EH (cell line): Measurements from ENCODE around the gene APLF.
"Not testable (repeated sequence)": the region's sequence is repeated elsewhere in the genome, so short reads cannot be mapped to it uniquely, and the experiment has no call there.

Experiments used
- DNase-seq: peaks from one replicate; pipeline ENCODE4 v3.0.0-alpha.2; 2015; ENCODE audit warnings: low read depth

APLF gene

GRCh38 chr2:68475576-68475975, 8.2 kb downstream of the APLF start:
- no peak for DNase-seq

GRCh38 chr2:68476454-68476853, 9.1 kb downstream of the APLF start:
- no peak for DNase-seq

GRCh38 chr2:68478688-68479087, 11.3 kb downstream of the APLF start:
- no peak for DNase-seq

GRCh38 chr2:68482296-68482820, 15.0 kb downstream of the APLF start:
- no peak for DNase-seq

GRCh38 chr2:68483011-68483410, 15.6 kb downstream of the APLF start:
- no peak for DNase-seq

- peak; percentile 31 for DNase-seq
Measured at GRCh38 chr2:68487773-68488355, 20.5 kb downstream of the APLF start.

GRCh38 chr2:68488605-68489004, 21.2 kb downstream of the APLF start:
- DNase-seq, result not testable (repeated sequence)

- DNase-seq, result no peak
Measured at GRCh38 chr2:68489282-68489681, 21.9 kb downstream of the APLF start.

GRCh38 chr2:68491582-68491981, 24.2 kb downstream of the APLF start:
- DNase-seq, result no peak

- DNase-seq, result no peak
Measured at GRCh38 chr2:68499133-68499532, 31.7 kb downstream of the APLF start.

GRCh38 chr2:68500649-68501048, 33.3 kb downstream of the APLF start:
- DNase-seq, result no peak

GRCh38 chr2:68501768-68502167, 34.4 kb downstream of the APLF start:
- no peak for DNase-seq

GRCh38 chr2:68505603-68506159, 38.3 kb downstream of the APLF start:
- DNase-seq, result no peak

GRCh38 chr2:68506170-68506569, 38.8 kb downstream of the APLF start:
- no peak for DNase-seq

GRCh38 chr2:68512326-68512725, 44.9 kb downstream of the APLF start:
- no peak for DNase-seq

GRCh38 chr2:68512966-68513365, 45.6 kb downstream of the APLF start:
- no peak for DNase-seq

GRCh38 chr2:68514316-68514929, 47.0 kb downstream of the APLF start:
- DNase-seq, result no peak

- no peak for DNase-seq
Measured at GRCh38 chr2:68516051-68516955, 48.9 kb downstream of the APLF start.

- no peak for DNase-seq
Measured at GRCh38 chr2:68519236-68519635, 51.9 kb downstream of the APLF start.

- DNase-seq, result no peak
Measured at GRCh38 chr2:68521037-68521436, 53.7 kb downstream of the APLF start.

GRCh38 chr2:68526943-68527342, 59.6 kb downstream of the APLF start:
- not testable (repeated sequence) for DNase-seq

GRCh38 chr2:68527343-68528081, 60.1 kb downstream of the APLF start:
- DNase-seq, result not testable (repeated sequence)
